Effector CD8-positive, alpha-beta T cell (primary cell): ENCODE results near the gene ZC3H18.

Experiments used
- DNase-seq: peaks from one replicate; lab custom pipeline; 2025; lab: John Stamatoyannopoulos, UW
- total RNA-seq, 4 experiments: gene quantifications; one replicate each; lab custom pipeline; 2026; lab: John Stamatoyannopoulos, UW

Gene ZC3H18
- total RNA-seq: 107 to 177 (median 142) reads per million in 4 experiments

GRCh38 chr16:88569985-88570690, at the start of gene ZC3H18:
TSS of gene ZC3H18 (plus strand) at chr16:88570403. CDS start at chr16:88577124, 6,721 bp downstream.
- peak; percentile 96 for DNase-seq

GRCh38 chr16:88521674-88522073, 48.5 kb upstream of the ZC3H18 start:
- DNase-seq: no peak

- DNase-seq: no peak
Observed at GRCh38 chr16:88522276-88522949, 47.8 kb upstream of the ZC3H18 start.

- DNase-seq: no peak
Observed at GRCh38 chr16:88523309-88524161, 46.7 kb upstream of the ZC3H18 start.

GRCh38 chr16:88524274-88524972, 45.8 kb upstream of the ZC3H18 start:
- DNase-seq: no peak

- no peak for DNase-seq
Observed at GRCh38 chr16:88524973-88525662, 45.1 kb upstream of the ZC3H18 start.

GRCh38 chr16:88525663-88525990, 44.6 kb upstream of the ZC3H18 start:
- no peak for DNase-seq

- DNase-seq: no peak
Observed at GRCh38 chr16:88526008-88526905, 43.9 kb upstream of the ZC3H18 start.

GRCh38 chr16:88526906-88527185, 43.4 kb upstream of the ZC3H18 start:
- DNase-seq: no peak

GRCh38 chr16:88527186-88527936, 42.8 kb upstream of the ZC3H18 start:
- peak; percentile 44 for DNase-seq

- no peak for DNase-seq
Observed at GRCh38 chr16:88527937-88528743, 42.1 kb upstream of the ZC3H18 start.

GRCh38 chr16:88528902-88529318, 41.3 kb upstream of the ZC3H18 start:
- DNase-seq: no peak

- no peak for DNase-seq
Observed at GRCh38 chr16:88529596-88529995, 40.6 kb upstream of the ZC3H18 start.

GRCh38 chr16:88530051-88530857, 39.9 kb upstream of the ZC3H18 start:
- no peak for DNase-seq

GRCh38 chr16:88530858-88531203, 39.4 kb upstream of the ZC3H18 start:
- no peak for DNase-seq

- DNase-seq: no peak
Observed at GRCh38 chr16:88531346-88531745, 38.9 kb upstream of the ZC3H18 start.

GRCh38 chr16:88531931-88532433, 38.2 kb upstream of the ZC3H18 start:
- no peak for DNase-seq
